IMR-90 (cell line): Measurements from ENCODE around the gene MAPK11. TPM values are rescaled to one million over a fixed set of nuclear protein-coding genes. Genes with fewer than 3 reads are reported as not detected.

Source experiments
- ATAC-seq: fragments of 200-7000 bp; cut with Tn5 transposase; 2 replicates; pipeline ENCODE4 v1.9.1; 2020; ENCODE audit warnings: low read depth, mild to moderate bottlenecking, moderate library complexity
- BruUV-seq: library from RNA; stranded (reverse); fragments of 400-500 nt; replicated peaks from 2 replicates; lab custom pipeline; 2021; lab: Mats Ljungman, UMichigan
- CTCF ChIA-PET: fragments of 300-600 bp; formaldehyde crosslinking; extraction: SDS; loops from one replicate; lab custom pipeline; 2021; ENCODE audit warnings: antibody characterized with exemption; lab: Yijun Ruan, JAX
- POLR2A ChIA-PET: fragments of 300-600 bp; sonication (Branson Sonifier 250); formaldehyde crosslinking; loops from one replicate; lab custom pipeline; 2022; ENCODE audit warnings: antibody characterized with exemption; ENCODE audit not compliant: unreplicated experiment; lab: Charles Lee
- DNase-seq: peaks from one replicate; pipeline ENCODE4 v3.0.0; 2013
- H2AFZ ChIP-seq: replicated peaks from 2 replicates; pipeline ENCODE3; 2013; ENCODE audit warnings: low read length, mild to moderate bottlenecking; ENCODE audit not compliant: poor library complexity
- H2AK5ac ChIP-seq: 2 replicates; pipeline ENCODE4 v1.6.1; 2013; ENCODE audit warnings: low read depth, low read length, inconsistent platforms
- H2AK9ac ChIP-seq: replicated peaks from 2 replicates; pipeline ENCODE3; 2013; ENCODE audit warnings: mild to moderate bottlenecking, low read depth, low read length, moderate library complexity; ENCODE audit not compliant: poor library complexity
- H2BK120ac ChIP-seq: 2 replicates; pipeline ENCODE4 v1.6.1; 2013; ENCODE audit warnings: low read depth, low read length, inconsistent platforms
- H2BK15ac ChIP-seq: 3 replicates; pipeline ENCODE4 v1.6.1; 2013; ENCODE audit warnings: low read depth, low read length, inconsistent platforms
- H2BK20ac ChIP-seq: 2 replicates; pipeline ENCODE4 v1.6.1; 2013; ENCODE audit warnings: low read depth, mild to moderate bottlenecking, inconsistent platforms, low read length, moderate library complexity
- H2BK5ac ChIP-seq: 2 replicates; pipeline ENCODE4 v1.6.1; 2013; ENCODE audit warnings: mild to moderate bottlenecking, low read depth, low read length, inconsistent platforms; ENCODE audit not compliant: poor library complexity, severe bottlenecking
- H3K14ac ChIP-seq: replicated peaks from 2 replicates; pipeline ENCODE4 v1.6.1; 2013; ENCODE audit warnings: low read depth, low read length, inconsistent platforms
- H3K18ac ChIP-seq: 2 replicates; pipeline ENCODE4 v1.6.1; 2013; ENCODE audit warnings: low read depth, low read length, control low read depth
- H3K23ac ChIP-seq: 2 replicates; pipeline ENCODE4 v1.6.1; 2013; ENCODE audit warnings: low read depth, low read length, inconsistent platforms
- H3K27ac ChIP-seq: 2 replicates; pipeline ENCODE4 v1.5.1; 2013; ENCODE audit warnings: mild to moderate bottlenecking, control low read depth, low read length; ENCODE audit not compliant: insufficient read depth
- H3K27me3 ChIP-seq: 2 replicates; pipeline ENCODE4 v1.6.1; 2013; ENCODE audit warnings: low read length; ENCODE audit not compliant: control insufficient read depth, insufficient read depth
- H3K36me3 ChIP-seq: 2 replicates; pipeline ENCODE4 v1.6.1; 2013; ENCODE audit warnings: low read length, mixed read lengths; ENCODE audit not compliant: control insufficient read depth, insufficient read depth
- H3K4ac ChIP-seq: 2 replicates; pipeline ENCODE4 v1.6.1; 2013; ENCODE audit warnings: low read depth, low read length, inconsistent platforms
- H3K4me1 ChIP-seq: 2 replicates; pipeline ENCODE4 v1.6.1; 2013; ENCODE audit warnings: low read length, mixed read lengths; ENCODE audit not compliant: control insufficient read depth, insufficient read depth
- H3K4me2 ChIP-seq: 2 replicates; pipeline ENCODE4 v1.6.1; 2013; ENCODE audit warnings: low read depth, mild to moderate bottlenecking, control low read depth, low read length, moderate library complexity
- H3K4me3 ChIP-seq: 2 replicates; pipeline ENCODE4 v1.5.1; 2013; ENCODE audit warnings: low read depth, mild to moderate bottlenecking, control low read depth, low read length, moderate library complexity; ENCODE audit not compliant: insufficient read depth
- H3K56ac ChIP-seq: 2 replicates; pipeline ENCODE4 v1.6.1; 2013; ENCODE audit warnings: low read length, inconsistent platforms; ENCODE audit not compliant: insufficient read depth; ENCODE audit errors: extremely low read depth
- H3K79me1 ChIP-seq, 2 experiments: 2 replicates each; pipeline ENCODE4 v1.6.1; 2013; ENCODE audit warnings: low read length in 2 of 2, inconsistent platforms in 1 of 2, low read depth in 1 of 2
- H3K9ac ChIP-seq: 2 replicates; pipeline ENCODE4 v1.6.1; 2013; ENCODE audit warnings: low read depth, low read length, control low read depth
- H3K9me1 ChIP-seq: 2 replicates; pipeline ENCODE4 v1.6.1; 2013; ENCODE audit warnings: low read length, inconsistent platforms; ENCODE audit not compliant: insufficient read depth
- H3K9me3 ChIP-seq: 2 replicates; pipeline ENCODE4 v1.6.1; 2013; ENCODE audit warnings: low read length; ENCODE audit not compliant: control insufficient read depth, insufficient read depth
- H4K20me1 ChIP-seq: 2 replicates; pipeline ENCODE4 v1.6.1; 2013; ENCODE audit warnings: low read length, inconsistent platforms; ENCODE audit not compliant: insufficient read depth
- H4K5ac ChIP-seq: 2 replicates; pipeline ENCODE4 v1.6.1; 2013; ENCODE audit warnings: mild to moderate bottlenecking, low read depth, low read length, control low read depth
- H4K8ac ChIP-seq, 2 experiments: 2 replicates each; pipeline ENCODE4 v1.6.1; 2013; ENCODE audit warnings: low read depth in 2 of 2, low read length in 2 of 2, control low read depth in 1 of 2, inconsistent platforms in 1 of 2
- H4K91ac ChIP-seq: 2 replicates; pipeline ENCODE4 v1.6.1; 2013; ENCODE audit warnings: low read depth, low read length, inconsistent platforms; ENCODE audit not compliant: insufficient read depth
- BHLHE40 ChIP-seq: fragments of 150-350 bp; IDR thresholded peaks from 2 replicates; pipeline ENCODE4 v1.6.1; 2016; ENCODE audit warnings: mild to moderate bottlenecking, low read depth, low read length
- CEBPB ChIP-seq: IDR thresholded peaks from 2 replicates; pipeline ENCODE4 v1.6.1; 2012; ENCODE audit warnings: low read depth, low read length, improper control_type of control experiment
- CHD1 ChIP-seq: IDR thresholded peaks from 2 replicates; pipeline ENCODE4 v1.6.1; 2012; ENCODE audit warnings: low read depth, low read length, improper control_type of control experiment
- CTCF ChIP-seq: conservative IDR thresholded peaks from 2 replicates; pipeline ENCODE4 v1.5.1; 2012; ENCODE audit warnings: mild to moderate bottlenecking, low read depth, low read length, improper control_type of control experiment
- ELK1 ChIP-seq: fragments of 150-350 bp; IDR thresholded peaks from 2 replicates; pipeline ENCODE4 v1.6.1; 2016; ENCODE audit warnings: low read depth, mild to moderate bottlenecking, low read length, moderate library complexity, borderline replicate concordance
- FOS ChIP-seq: fragments of 150-350 bp; IDR thresholded peaks from 2 replicates; pipeline ENCODE4 v1.6.1; 2016; ENCODE audit warnings: low read depth, low read length
- MAFK ChIP-seq: IDR thresholded peaks from 2 replicates; pipeline ENCODE4 v1.6.1; 2012; ENCODE audit warnings: low read depth, low read length, improper control_type of control experiment
- MAZ ChIP-seq: IDR thresholded peaks from 2 replicates; pipeline ENCODE4 v1.6.1; 2012; ENCODE audit warnings: low read depth, mild to moderate bottlenecking, low read length, improper control_type of control experiment, moderate library complexity, borderline replicate concordance
- MXI1 ChIP-seq: IDR thresholded peaks from 2 replicates; pipeline ENCODE4 v1.6.1; 2012; ENCODE audit warnings: low read depth, mild to moderate bottlenecking, low read length, moderate library complexity, borderline replicate concordance
- NFE2L2 ChIP-seq: fragments of 150-350 bp; IDR thresholded peaks from 2 replicates; pipeline ENCODE4 v1.6.1; 2016; ENCODE audit warnings: low read depth, mild to moderate bottlenecking, low read length
- POLR2A ChIP-seq: IDR thresholded peaks from 2 replicates; pipeline ENCODE4 v1.6.1; 2012; ENCODE audit warnings: mild to moderate bottlenecking, low read depth, low read length
- RAD21 ChIP-seq: IDR thresholded peaks from 2 replicates; pipeline ENCODE4 v1.6.1; 2012; ENCODE audit warnings: low read length, improper control_type of control experiment
- RCOR1 ChIP-seq: IDR thresholded peaks from 2 replicates; pipeline ENCODE4 v1.6.1; 2012; ENCODE audit warnings: mild to moderate bottlenecking, low read length, improper control_type of control experiment; ENCODE audit not compliant: insufficient replicate concordance
- RFX5 ChIP-seq: IDR thresholded peaks from 2 replicates; pipeline ENCODE4 v1.8.0; 2012; ENCODE audit warnings: low read depth, mild to moderate bottlenecking, low read length, moderate library complexity
- SMC3 ChIP-seq: fragments of 150-350 bp; IDR thresholded peaks from 2 replicates; pipeline ENCODE4 v1.6.1; 2016; ENCODE audit warnings: low read depth, mild to moderate bottlenecking, antibody characterized with exemption, low read length, moderate library complexity
- USF2 ChIP-seq: fragments of 150-350 bp; IDR thresholded peaks from 2 replicates; pipeline ENCODE4 v1.6.1; 2017; ENCODE audit warnings: mild to moderate bottlenecking, antibody characterized with exemption, low read length, low read depth
- WGBS, 2 experiments: methylation state at CpG; one replicate each; pipeline versions ENCODE4 v1.1.5 to v1.1.7; 2013; ENCODE audit warnings: missing lambda C conversion rate in 2 of 2; ENCODE audit not compliant: insufficient read length in 1 of 2; ENCODE audit errors: extremely low coverage in 2 of 2; 5-methylcytosine and 5-hydroxymethylcytosine counted together
- dilution Hi-C: fragments of 300-500 bp; cut with HindIII; formaldehyde crosslinking; loops from one replicate; pipeline ENCODE4 v1.14.3; 2018; ENCODE audit warnings: low sequenced_read_pairs; ENCODE audit not compliant: unreplicated experiment
- in situ Hi-C: fragments of 300-500 bp; cut with MboI; formaldehyde crosslinking; loops from 3 replicates; pipeline ENCODE4 v1.14.3; 2019; ENCODE audit warnings: low sequenced_read_pairs, inconsistent platforms, mixed read lengths
- intact Hi-C: fragments of 100-400 bp; cut with micrococcal nuclease; formaldehyde crosslinking; loops from 2 replicates; pipeline ENCODE4 v1.10.0; 2022
- polyA plus RNA-seq, 3 experiments: library from polyadenylated mRNA; depleted of rRNA; stranded (reverse); fragments of >200 nt; gene quantifications; 2 replicates each; pipeline ENCODE4 v1.2.3, GENCODE V29; 2012; ENCODE audit warnings: low replicate concordance in 1 of 3
- total RNA-seq: library from RNA; depleted of rRNA; stranded (reverse); fragments of >200 nt; gene quantifications from 2 replicates; pipeline ENCODE4 v1.2.3, GENCODE V29; 2012

Gene MAPK11
- total and polyA plus RNA-seq, 2 of the 4 experiments (the other 2 are of a cell fraction), result 8.1 to 14.4 TPM

- Histone ChIP-seq H3K4me3 (no peak overlapping the region; the same call in 1 of the 2 replicates), H4K5ac (no peak overlapping the region), H4K91ac (no peak overlapping the region), H4K8ac (no peak overlapping the region), H2BK120ac (no peak overlapping the region), H2BK15ac (no peak overlapping the region), H3K9ac (no peak overlapping the region), H3K79me1 (peaks cover 0 to 3% of the 10 kb centered on the region in 2 experiments; a peak in 1 of 4 replicates), H3K14ac (no peak overlapping the region), H3K9me3 (no peaks in the 10 kb centered on the region), H2AK9ac (no peak overlapping the region), H2BK20ac (no peak overlapping the region), H3K56ac (no peak overlapping the region), H2BK5ac (no peak overlapping the region), H3K36me3 (no peaks in the 10 kb centered on the region), H3K18ac (no peak overlapping the region), H4K20me1 (peaks cover 12% of the 10 kb centered on the region), H3K27ac (no peak overlapping the region), H3K4ac (no peak overlapping the region), H3K4me1 (peaks cover 17% of the 10 kb centered on the region), H3K27me3 (no peaks in the 10 kb centered on the region), H3K9me1 (peaks cover 2% of the 10 kb centered on the region; the same call in 1 of the 2 replicates), H2AK5ac (no peak overlapping the region), H2AFZ (no peak overlapping the region), H3K4me2 (peak overlapping the region; percentile 73), H3K23ac (no peak overlapping the region)
- TF ChIP-seq CTCF (no peak), NFE2L2 (no peak), USF2 (no peak), FOS (no peak), RCOR1 (no peak), CHD1 (no peak), RFX5 (no peak), ELK1 (no peak), SMC3 (no peak), MAFK (no peak), RAD21 (no peak), CEBPB (no peak), POLR2A (no peak), MAZ (no peak), MXI1 (no peak), BHLHE40 (no peak)
- ATAC-seq (no peak), DNase-seq (no peak)
- in situ Hi-C loops (no loop called here), intact Hi-C loops (no loop called here), dilution Hi-C loops (no loop called here)
- BruUV-seq, result no TSS peak
- POLR2A ChIA-PET, result no interaction called here
- CTCF ChIA-PET, result no interaction called here
- 78% methylated on average over 17 of the region's 37 CpGs; no CpG with 5 or more reads in 1 of the 2 experiments for WGBS, 2 experiments
These were observed 3.2 kb downstream of the MAPK11 start for GRCh38 chr22:50266994-50267393.
